ENCODE measurements around the gene H6PD.

H6PD gene

GRCh38 chr1:9289711-9290485 is 55.3 kb downstream of the H6PD start:
- no peaks in the 10 kb centered on the region for H3K4me1 ChIP-seq (ENCODE audit: control insufficient read depth, insufficient read depth, low read length)
- TF ChIP-seq SALL2 (tag by site-specific recombination; IDR thresholded peaks at IDR 0.05; ENCODE audit: borderline replicate concordance), result no peak
- peak; percentile 62; the same call in 1 of the 2 replicates for TF ChIP-seq ZNF768 (tag by site-specific recombination; IDR thresholded peaks at IDR 0.05)
- no peak for TF ChIP-seq ATF2 (tag by site-specific recombination; IDR thresholded peaks at IDR 0.05; ENCODE audit: low read depth)
- TF ChIP-seq GLIS1 (tag by site-specific recombination; IDR thresholded peaks at IDR 0.05), result no peak
- no peak for TF ChIP-seq KLF9 (tag by site-specific recombination; IDR thresholded peaks at IDR 0.05; ENCODE audit: low read depth)
- H3K36me3 ChIP-seq (ENCODE audit: control insufficient read depth in 2 of 2, insufficient read depth in 1 of 2, low read length in 2 of 2), result no peaks in the 10 kb centered on the region
- CTCF ChIA-PET, result interaction anchor here (0.6 to 5.8 kb wide), 27 partner anchors 8 to 286 kb away, joined by 3 to 91 read pairs (median 4); no protein-coding TSS in a partner anchor
- H3K9me3 ChIP-seq (ENCODE audit: control insufficient read depth, insufficient read depth, low read depth, low read length), result no peaks in the 10 kb centered on the region
- no peak overlapping the region for H3K27ac ChIP-seq (ENCODE audit: extremely low read depth, low read depth, low read length)
- POLR2A ChIA-PET, result interaction anchor here (0.6 to 1.1 kb wide), 2 partner anchors 184 to 249 kb away, joined by 4 to 5 read pairs; partner anchors contain the start of gene SLC25A33
- H3K4me3 ChIP-seq (ENCODE audit: low read depth, low read length), result no peak overlapping the region

- no peak overlapping the region for H3K4me3 ChIP-seq (ENCODE audit: low read depth, low read length)
Observed at GRCh38 chr1:9291914-9292360, 57.4 kb downstream of the H6PD start.

GRCh38 chr1:9292361-9293240 is 58.0 kb downstream of the H6PD start, which contains the start of gene SPSB1:
Gene SPSB1, plus strand, starts transcription at chr1:9292894. Its CDS starts 62,998 bp downstream, at chr1:9355892.
- H3K27ac ChIP-seq (ENCODE audit: extremely low read depth, low read depth, low read length), result peak within 1 kb of the TSS; percentile 48; the same call in 1 of the 2 replicates
- peak within 1 kb of the TSS; percentile 67 for H3K4me3 ChIP-seq (ENCODE audit: low read depth, low read length)
- H3K9me3 ChIP-seq (ENCODE audit: control insufficient read depth, insufficient read depth, low read depth, low read length), result no peaks in the 10 kb centered on the region
- ChIA-PET CTCF (interaction anchor here (0.8 to 5.8 kb wide), 5 partner anchors 11 to 203 kb away, joined by 3 to 91 read pairs (median 44); no protein-coding TSS in a partner anchor), POLR2A (no interaction called here)
- H3K36me3 ChIP-seq (ENCODE audit: control insufficient read depth in 2 of 2, insufficient read depth in 1 of 2, low read length in 2 of 2), result peaks cover 0 to 3% of the 10 kb centered on the region in 2 experiments; a peak in 1 of 3 replicates
- H3K4me1 ChIP-seq (ENCODE audit: control insufficient read depth, insufficient read depth, low read length), result no peaks in the 10 kb centered on the region
- TF ChIP-seq ZNF560 (tag by site-specific recombination; IDR thresholded peaks at IDR 0.05; ENCODE audit: borderline replicate concordance) (no peak), ZNF416 (tag by site-specific recombination; IDR thresholded peaks at IDR 0.05) (no peak), ZNF670 (tag by site-specific recombination; IDR thresholded peaks at IDR 0.05; ENCODE audit: low read depth) (no peak), ZIC2 (tag by site-specific recombination; IDR thresholded peaks at IDR 0.05) (peak; percentile 30; the same call in 1 of the 2 replicates), ZBTB7A (tag by site-specific recombination; IDR thresholded peaks at IDR 0.05; ENCODE audit: low read depth) (0 out of 2 replicates have a peak, but pooled peaks have one; percentile 46), ZNF626 (tag by site-specific recombination; IDR thresholded peaks at IDR 0.05) (no peak), ZNF223 (tag by site-specific recombination; IDR thresholded peaks at IDR 0.05) (no peak), SP7 (tag by site-specific recombination; IDR thresholded peaks at IDR 0.05) (0 out of 2 replicates have a peak, but pooled peaks have one; percentile 25), KLF16 (tag by site-specific recombination; IDR thresholded peaks at IDR 0.05) (0 out of 2 replicates have a peak, but pooled peaks have one; percentile 26), ZNF571 (tag by site-specific recombination; IDR thresholded peaks at IDR 0.05) (no peak), ZSCAN18 (tag by site-specific recombination; IDR thresholded peaks at IDR 0.05) (no peak), ZNF791 (tag by site-specific recombination; IDR thresholded peaks at IDR 0.05) (no peak), BCL11B (tag by site-specific recombination; IDR thresholded peaks at IDR 0.05; ENCODE audit: low read depth) (no peak), ZNF335 (tag by site-specific recombination; conservative IDR thresholded peaks at IDR 0.05) (peak; percentile 90), SCRT1 (tag by site-specific recombination; IDR thresholded peaks at IDR 0.05; ENCODE audit: borderline replicate concordance) (no peak), GLIS2 (tag by site-specific recombination; IDR thresholded peaks at IDR 0.05) (peak; percentile 87), IKZF3 (tag by site-specific recombination; IDR thresholded peaks at IDR 0.05) (no peak), ZNF530 (tag by site-specific recombination; IDR thresholded peaks at IDR 0.05; ENCODE audit: low read depth) (no peak), GLIS1 (tag by site-specific recombination; IDR thresholded peaks at IDR 0.05) (peak; percentile 60), KLF10 (tag by site-specific recombination; IDR thresholded peaks at IDR 0.05) (peak; percentile 6; the same call in 1 of the 2 replicates), ZBTB8A (tag by site-specific recombination; IDR thresholded peaks at IDR 0.05) (peak; percentile 81)

More at GRCh38 chr1:9291914-9292360, 57.4 kb downstream of the H6PD start:
- ChIA-PET POLR2A (interaction anchor here (0.5 kb wide), 1 partner anchor 157 kb away, joined by 4 read pairs; no protein-coding TSS in a partner anchor), CTCF (interaction anchor here (0.8 to 5.8 kb wide), 5 partner anchors 10 to 204 kb away, joined by 3 to 91 read pairs (median 44); no protein-coding TSS in a partner anchor)
- no peak overlapping the region; the same call in 1 of the 2 replicates for H3K27ac ChIP-seq (ENCODE audit: extremely low read depth, low read depth, low read length)
- H3K36me3 ChIP-seq (ENCODE audit: control insufficient read depth in 2 of 2, insufficient read depth in 1 of 2, low read length in 2 of 2), result peaks cover 0 to 3% of the 10 kb centered on the region in 2 experiments; a peak in 1 of 3 replicates
- H3K4me1 ChIP-seq (ENCODE audit: control insufficient read depth, insufficient read depth, low read length), result no peaks in the 10 kb centered on the region
- no peaks in the 10 kb centered on the region for H3K9me3 ChIP-seq (ENCODE audit: control insufficient read depth, insufficient read depth, low read depth, low read length)
- peak; percentile 57 for TF ChIP-seq ZNF600 (tag by site-specific recombination; IDR thresholded peaks at IDR 0.05)
- TF ChIP-seq ZBTB20 (tag by site-specific recombination; IDR thresholded peaks at IDR 0.05), result 0 out of 2 replicates have a peak, but pooled peaks have one; percentile 7
- no peak for TF ChIP-seq ZNF133 (tag by site-specific recombination; IDR thresholded peaks at IDR 0.05)
